Fibroblast of gingiva (primary cell): ENCODE data around the gene FANCI.

Experiments used
- DNase-seq: peaks from one replicate; pipeline ENCODE4 v3.0.0-alpha.2; 2011; ENCODE audit warnings: low read depth

FANCI gene

DNA sequence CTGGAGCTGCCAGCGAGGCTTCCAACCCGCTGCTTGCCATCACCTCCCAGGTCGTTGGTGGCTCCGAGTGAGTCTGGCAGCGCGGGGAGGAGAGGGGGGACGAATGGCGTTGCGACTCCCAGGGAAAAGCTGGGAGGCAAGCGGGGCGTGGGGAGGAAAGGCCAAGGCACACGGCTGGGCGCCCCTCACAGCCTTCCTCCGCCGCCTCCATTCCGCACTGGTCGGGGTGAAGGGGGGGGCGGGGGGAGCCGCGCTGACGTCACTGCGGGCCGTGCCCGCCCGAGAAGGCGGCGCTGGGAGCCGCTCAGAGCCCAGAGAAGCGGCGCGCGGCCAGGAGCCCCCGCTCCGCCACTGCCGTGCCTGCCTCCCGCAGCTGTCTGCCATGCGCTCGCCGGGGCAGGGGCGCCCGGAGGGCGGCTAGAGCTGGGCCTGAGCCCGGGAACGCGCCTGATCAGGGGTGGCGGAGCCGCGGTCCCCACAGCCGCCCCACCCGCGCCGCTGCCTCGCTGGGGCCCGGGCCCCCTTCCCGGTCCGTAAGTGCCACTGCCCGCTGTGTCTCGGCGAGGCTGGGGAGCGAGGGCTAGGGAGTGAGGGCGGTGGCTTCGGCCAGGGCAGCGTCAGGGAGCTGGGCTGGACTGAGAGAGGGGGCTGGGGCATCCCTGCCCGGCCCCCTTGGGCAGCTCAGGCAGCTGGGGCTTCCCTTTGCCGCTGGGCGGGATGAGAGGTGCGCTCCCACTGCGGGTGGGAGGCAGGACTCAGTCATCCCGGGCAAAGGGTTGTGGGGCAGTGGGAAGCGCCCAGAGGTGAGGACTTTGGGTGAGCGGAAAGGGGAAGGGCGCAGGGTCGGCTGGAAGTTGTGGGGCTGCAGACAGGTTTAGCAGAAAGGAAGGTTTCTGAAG lies 118.7 kb downstream of the FANCI start:
- no peak for DNase-seq

DNA sequence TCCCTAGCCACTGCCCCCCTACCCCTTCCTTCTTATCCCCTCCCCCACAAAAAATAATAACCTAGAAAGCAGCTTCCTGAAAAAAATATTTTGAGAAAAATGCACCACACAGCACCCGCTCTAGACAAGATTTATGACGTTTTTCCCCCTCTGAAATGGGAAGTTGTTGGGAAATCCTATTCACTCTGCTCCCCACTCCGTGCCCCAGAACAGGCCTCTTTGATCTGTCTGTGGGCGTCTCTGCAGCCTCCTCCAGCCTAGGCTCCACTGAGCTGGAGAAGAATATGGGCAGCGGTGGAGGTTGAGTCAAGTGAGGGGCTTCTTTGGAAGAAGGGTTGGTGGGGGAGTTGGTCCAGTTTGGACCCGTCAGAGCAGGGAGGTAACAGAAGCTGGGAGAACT lies 119.4 kb downstream of the FANCI start:
- no peak for DNase-seq

DNA sequence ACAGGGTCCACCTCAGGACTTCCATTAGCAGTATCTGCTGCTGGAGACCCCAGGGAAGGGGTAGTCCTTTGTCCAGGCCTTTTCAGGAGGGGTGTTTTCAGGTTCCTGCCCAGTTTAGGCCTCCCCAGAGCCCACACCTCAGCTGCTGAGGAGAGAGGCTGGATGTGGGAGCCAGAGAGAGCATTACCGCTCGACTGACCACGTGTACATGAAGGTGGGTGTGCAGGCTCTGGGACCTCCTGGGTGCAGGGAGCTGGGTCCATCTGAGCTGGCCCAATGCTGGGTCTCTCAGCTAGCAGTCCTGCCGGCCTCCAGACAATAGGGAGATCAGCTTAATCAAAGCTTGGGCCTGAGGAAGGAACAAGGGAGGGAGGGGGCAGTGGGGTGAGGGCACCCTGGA lies 120.0 kb downstream of the FANCI start:
- DNase-seq, result no peak

DNA sequence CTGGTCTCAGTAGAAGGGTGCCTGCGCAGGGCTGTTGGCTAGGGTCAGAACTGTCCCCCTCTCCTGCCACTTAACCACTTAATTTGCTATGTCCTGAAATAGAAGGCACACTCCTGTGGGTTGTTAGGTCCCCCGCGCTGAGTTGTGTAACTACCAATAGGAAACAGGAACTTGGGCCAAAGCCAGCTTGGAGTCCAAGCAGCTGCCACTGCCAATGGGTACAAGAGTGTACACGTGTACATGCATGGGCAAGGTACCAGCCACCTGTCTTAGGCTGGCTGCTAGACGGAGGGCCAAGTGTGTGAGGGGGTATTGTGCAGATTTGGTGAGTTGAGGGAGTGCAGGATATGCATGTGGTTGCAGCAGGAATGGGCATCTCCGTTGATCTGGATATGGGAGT lies 120.6 kb downstream of the FANCI start:
- DNase-seq, result no peak

DNA sequence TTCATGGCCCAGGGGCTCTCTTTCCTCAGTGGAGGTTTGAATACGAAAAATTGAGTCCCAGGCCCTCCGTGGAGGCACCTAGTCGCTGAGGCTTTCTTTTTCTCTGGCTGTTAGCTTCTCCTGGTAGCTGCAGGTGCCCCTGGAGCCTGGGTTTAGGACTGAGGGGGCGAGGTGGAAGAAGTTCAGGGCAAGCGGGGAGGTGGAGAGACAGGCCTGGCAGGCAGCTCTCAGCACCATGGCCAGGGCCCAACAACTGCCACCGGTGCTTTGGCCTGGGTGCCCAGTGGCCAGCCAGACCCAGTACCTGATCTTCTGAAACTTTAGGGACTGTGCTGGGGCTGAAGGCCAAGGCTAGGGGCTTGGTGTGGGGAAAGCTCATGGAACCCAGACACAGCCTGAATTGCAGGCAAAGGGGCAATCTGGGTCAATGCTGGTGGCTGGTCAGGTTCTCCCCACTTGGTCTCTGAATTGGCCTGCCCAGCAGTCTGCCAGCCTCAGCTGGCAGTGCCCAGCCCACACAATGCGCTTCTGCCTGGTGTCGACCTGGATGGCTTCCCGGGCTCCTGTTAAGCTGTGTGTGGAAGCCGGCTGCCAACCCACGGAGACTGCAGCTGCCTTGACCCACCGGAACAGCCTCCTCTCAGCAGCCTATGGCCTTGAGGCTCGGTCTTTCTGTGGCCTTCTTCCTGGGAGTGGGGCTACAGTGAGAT lies 121.1 kb downstream of the FANCI start:
- no peak for DNase-seq

DNA sequence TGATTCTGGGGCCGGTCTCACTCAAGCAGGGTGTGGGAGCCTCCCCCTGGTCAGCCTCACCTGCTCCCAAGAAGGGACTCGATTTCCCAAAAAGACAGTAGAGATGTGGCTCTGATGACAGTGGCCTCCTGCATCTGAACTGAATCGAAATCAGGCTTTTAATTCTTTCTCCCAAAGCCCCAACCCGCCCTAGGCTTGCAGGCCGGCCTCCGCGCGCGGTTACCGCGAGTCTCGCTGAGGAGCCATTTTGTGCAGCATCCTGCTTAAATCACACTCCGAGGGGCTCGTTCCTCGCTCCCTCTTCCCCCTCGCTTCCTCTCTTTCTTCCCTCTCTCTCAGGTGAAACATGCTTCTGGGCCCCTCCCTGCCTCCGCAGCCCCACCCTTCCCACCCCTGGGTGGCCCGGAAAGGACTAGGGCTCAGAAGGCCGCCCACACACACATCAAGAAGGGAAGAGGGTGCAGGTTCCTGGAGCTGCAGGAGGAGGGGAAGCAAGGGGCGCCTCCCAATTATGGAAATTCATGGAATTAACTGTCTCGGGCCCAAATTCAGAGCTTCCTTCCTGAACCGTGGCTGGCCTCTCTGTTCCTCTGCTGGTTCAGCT lies 121.8 kb downstream of the FANCI start:
- no peak for DNase-seq
